Measurements from ENCODE around the gene MSI2. TPM values are rescaled to one million over a fixed set of nuclear protein-coding genes. Genes with fewer than 3 reads are reported as not detected.

The MSI2 gene
- total RNA-seq, 8 experiments from 2014 or later, result 33.0 to 114 (median 67.5) TPM

DNA sequence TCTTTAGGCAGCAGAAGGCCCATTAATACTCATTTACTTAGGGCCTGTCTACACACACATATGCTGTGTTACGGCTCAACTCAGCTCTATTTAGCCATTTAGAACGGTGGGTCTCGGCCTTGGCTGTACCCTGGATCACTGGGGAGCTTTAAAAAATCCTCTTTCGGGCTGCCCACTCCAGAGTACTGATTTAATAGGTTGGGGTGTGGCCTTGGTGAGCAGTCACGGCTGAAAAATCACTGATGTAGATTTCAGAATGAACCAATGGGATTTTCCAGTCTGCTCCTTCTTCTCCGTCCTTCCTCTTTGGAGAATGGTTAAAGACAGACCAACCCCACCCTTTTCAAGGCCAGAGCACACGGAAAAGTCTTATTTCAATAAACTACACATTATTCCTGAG, 265.3 kb downstream of the MSI2 start:
- 48 to 100% (median 67%) methylated on average over 1 to 7 of the region's 7 CpGs; no CpG with 5 or more reads in 3 of the 10 experiments for WGBS, 10 experiments

GRCh38 chr17:57522042-57523005, 266.0 kb downstream of the MSI2 start:
- no peak overlapping the region for H3K4me3 ChIP-seq
- in situ Hi-C loops (cut with MboI; ENCODE audit: low pct_unique_long_range_greater_than_20kb in 2 of 9, low sequenced_read_pairs in 9 of 9, unreplicated experiment in 9 of 9), result no loop called here
- ATAC-seq (replicated peaks in 6 of 8), result peak in 2 of 8 experiments; percentile 9 to 16
- peak overlapping the region; percentile 18 to 36 for H3K27ac ChIP-seq
- WGBS, 10 experiments, result 72 to 100% (median 93%) methylated on average over 1 to 5 of the region's 10 CpGs; no CpG with 5 or more reads in 3 of the 10 experiments
- H3K4me1 ChIP-seq (replicated peaks in 1 of 2), result peaks cover 83 to 88% of the 10 kb centered on the region in 2 donors

More for the DNA sequence above, 265.3 kb downstream of the MSI2 start:
- no peak for ATAC-seq (replicated peaks in 6 of 8)
- in situ Hi-C loops (cut with MboI; ENCODE audit: low pct_unique_long_range_greater_than_20kb in 2 of 9, low sequenced_read_pairs in 9 of 9, unreplicated experiment in 9 of 9), result no loop called here
- Histone ChIP-seq H3K4me3 (no peak overlapping the region), H3K4me1 (replicated peaks in 1 of 2) (peaks cover 83 to 88% of the 10 kb centered on the region in 2 donors), H3K27ac (peak overlapping the region in 1 of 2 donors; percentile 36)

- Histone ChIP-seq H3K4me1 (replicated peaks in 1 of 2) (peaks cover 81 to 88% of the 10 kb centered on the region in 2 donors), H3K27ac (no peak overlapping the region), H3K4me3 (no peak overlapping the region)
- 20 to 100% (median 83%) methylated on average over 1 to 6 of the region's 7 CpGs for WGBS, 10 experiments
- in situ Hi-C loops (cut with MboI; ENCODE audit: low pct_unique_long_range_greater_than_20kb in 2 of 9, low sequenced_read_pairs in 9 of 9, unreplicated experiment in 9 of 9), result no loop called here
- peak in 3 of 8 experiments; percentile 53 to 61 (median 59) for ATAC-seq (replicated peaks in 6 of 8)
Measured at GRCh38 chr17:57523926-57524632, 267.8 kb downstream of the MSI2 start.

DNA sequence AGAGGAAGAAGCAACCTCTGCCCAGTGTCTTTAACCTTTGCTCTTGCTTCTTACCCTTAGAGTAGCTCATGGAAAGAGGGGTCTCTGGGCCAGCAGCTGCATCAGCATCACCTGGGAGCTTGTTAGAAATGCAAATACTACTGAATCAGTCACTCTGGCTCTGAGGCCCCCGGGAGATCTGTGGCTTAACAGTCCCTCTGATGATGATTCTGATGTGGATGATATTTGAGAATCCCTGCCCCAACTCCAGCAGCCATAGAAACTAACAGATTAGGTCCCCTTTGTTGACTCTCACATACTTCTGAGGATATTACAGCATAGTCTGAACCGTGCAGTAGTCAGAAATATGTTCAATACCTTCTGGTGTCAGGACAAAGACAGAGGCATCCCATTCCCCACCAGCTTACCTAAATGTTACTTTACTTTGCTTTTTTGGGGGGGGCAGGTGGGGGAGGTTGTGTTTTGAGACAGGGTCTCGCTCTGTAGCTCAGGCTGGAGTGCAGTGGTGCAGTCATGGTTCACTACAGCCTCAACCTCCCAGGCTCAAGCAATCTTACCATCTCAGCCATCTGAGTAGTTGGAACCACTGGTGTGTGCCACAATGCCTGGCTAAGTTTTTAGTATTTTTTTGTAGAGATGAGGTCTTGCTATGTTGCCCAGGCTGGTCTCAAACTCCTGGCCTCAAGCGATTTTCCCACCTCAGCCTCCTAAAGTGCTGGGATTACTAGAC, 268.7 kb downstream of the MSI2 start:
- peak overlapping the region; percentile 72 to 78 for H3K27ac ChIP-seq
- peak in 1 of 8 experiments; percentile 53 for ATAC-seq (replicated peaks in 6 of 8)

DNA sequence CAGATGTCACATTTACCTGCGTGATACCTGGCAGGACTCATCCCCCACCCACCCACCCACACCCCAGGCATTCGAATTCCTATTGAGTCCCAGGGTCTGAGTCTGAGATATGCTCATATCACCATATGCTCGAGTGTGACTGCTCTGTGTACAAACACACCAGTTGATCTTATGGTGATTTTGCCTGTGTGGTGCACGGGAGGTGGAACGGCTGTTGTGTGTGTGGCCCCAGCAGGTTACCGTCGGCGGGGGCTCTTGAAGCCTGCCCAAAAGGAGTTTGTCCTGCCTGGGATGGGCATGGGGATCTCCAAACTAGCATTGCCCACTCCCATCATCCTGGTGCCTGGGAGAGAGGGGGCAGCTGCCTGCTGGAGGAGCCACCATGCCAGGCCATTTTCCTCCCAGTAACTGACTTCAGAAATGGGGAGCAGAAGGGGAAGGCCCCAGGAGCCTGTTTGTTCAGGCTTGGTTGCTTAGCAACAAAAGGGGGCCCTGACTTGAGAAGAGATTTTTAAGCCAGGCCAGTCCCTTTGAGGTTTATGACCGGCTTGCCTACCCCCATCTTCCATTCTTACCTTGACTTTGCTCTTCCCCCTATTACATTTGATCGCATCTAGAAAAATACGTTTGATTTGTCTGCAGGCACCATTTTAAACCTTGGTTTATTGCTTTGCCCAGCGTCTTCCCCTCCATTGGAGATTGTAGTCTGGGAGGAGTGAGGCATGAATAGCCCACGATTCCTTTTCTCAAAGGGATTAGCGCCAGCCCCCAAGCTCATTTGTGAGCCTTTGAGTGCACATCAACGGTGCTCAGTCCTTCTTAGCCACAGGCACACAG, 271.1 kb downstream of the MSI2 start:
- Histone ChIP-seq H3K4me3 (no peak overlapping the region), H3K27ac (peak overlapping the region; percentile 73 to 78), H3K4me1 (replicated peaks in 1 of 2) (peaks cover 81 to 85% of the 10 kb centered on the region in 2 donors)
- peak in 6 of 8 experiments; percentile 12 to 56 (median 48) for ATAC-seq (replicated peaks in 6 of 8)
- 0 to 94% (median 16%) methylated on average over 1 to 9 of the region's 15 CpGs; no CpG with 5 or more reads in 3 of the 10 experiments for WGBS, 10 experiments
- in situ Hi-C loops (cut with MboI; ENCODE audit: low pct_unique_long_range_greater_than_20kb in 2 of 9, low sequenced_read_pairs in 9 of 9, unreplicated experiment in 9 of 9), result no loop called here

More for the DNA sequence above, 268.7 kb downstream of the MSI2 start:
- WGBS, 10 experiments, result 20 to 100% (median 67%) methylated on average over 1 to 2 of the region's 4 CpGs; no CpG with 5 or more reads in 3 of the 10 experiments
- Histone ChIP-seq H3K4me1 (replicated peaks in 1 of 2) (peaks cover 84 to 88% of the 10 kb centered on the region in 2 donors), H3K4me3 (no peak overlapping the region)
- in situ Hi-C loops (cut with MboI; ENCODE audit: low pct_unique_long_range_greater_than_20kb in 2 of 9, low sequenced_read_pairs in 9 of 9, unreplicated experiment in 9 of 9), result no loop called here

DNA sequence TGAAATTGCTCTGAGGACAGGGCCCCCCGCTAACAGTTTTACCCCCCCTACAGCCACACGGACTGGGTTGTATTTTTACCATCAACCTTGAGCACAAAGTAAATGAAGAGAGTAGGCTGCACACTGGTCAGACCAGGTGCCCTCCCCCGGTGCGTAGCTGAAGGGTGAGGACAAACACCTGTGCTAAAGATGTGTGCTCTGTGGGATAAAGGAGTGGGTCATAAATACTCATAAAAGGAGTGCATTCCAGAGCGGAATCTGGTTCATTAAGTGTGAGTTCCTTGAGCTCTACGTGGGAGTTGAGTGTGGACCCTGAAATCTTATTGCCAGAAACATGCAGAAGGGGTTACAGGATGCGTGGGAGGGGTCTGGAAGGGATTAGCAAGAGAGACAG, 271.7 kb downstream of the MSI2 start:
- 8 to 77% (median 39%) methylated on average over 2 to 6 of the region's 7 CpGs; no CpG with 5 or more reads in 4 of the 10 experiments for WGBS, 10 experiments
- Histone ChIP-seq H3K27ac (peak overlapping the region; percentile 73 to 78), H3K4me1 (replicated peaks in 1 of 2) (peaks cover 77 to 88% of the 10 kb centered on the region in 2 donors), H3K4me3 (no peak overlapping the region)
- in situ Hi-C loops (cut with MboI; ENCODE audit: low pct_unique_long_range_greater_than_20kb in 2 of 9, low sequenced_read_pairs in 9 of 9, unreplicated experiment in 9 of 9), result no loop called here
- ATAC-seq (replicated peaks in 6 of 8), result peak in 1 of 8 experiments; percentile 14

GRCh38 chr17:57530026-57530425, 273.7 kb downstream of the MSI2 start:
- in situ Hi-C loops (cut with MboI; ENCODE audit: low pct_unique_long_range_greater_than_20kb in 2 of 9, low sequenced_read_pairs in 9 of 9, unreplicated experiment in 9 of 9), result no loop called here
- ATAC-seq (replicated peaks in 6 of 8), result peak in 2 of 8 experiments; percentile 22 to 55
- H3K4me1 ChIP-seq (replicated peaks in 1 of 2), result peaks cover 63 to 77% of the 10 kb centered on the region in 2 donors
- WGBS, 10 experiments, result 0 to 67% (median 42%) methylated on average over 1 to 3 of the region's 3 CpGs; no CpG with 5 or more reads in 4 of the 10 experiments
- peak overlapping the region in 1 of 2 donors; percentile 17 for H3K27ac ChIP-seq
- no peak overlapping the region for H3K4me3 ChIP-seq

- ATAC-seq (replicated peaks in 6 of 8), result peak in 1 of 8 experiments; percentile 19
- Histone ChIP-seq H3K4me3 (no peak overlapping the region), H3K4me1 (replicated peaks in 1 of 2) (peaks cover 63 to 77% of the 10 kb centered on the region in 2 donors), H3K27ac (peak overlapping the region in 1 of 2 donors; percentile 17)
- WGBS, 10 experiments, result 33 to 86% (median 83%) methylated on average over 1 to 4 of the region's 4 CpGs; no CpG with 5 or more reads in 5 of the 10 experiments
- in situ Hi-C loops (cut with MboI; ENCODE audit: low pct_unique_long_range_greater_than_20kb in 2 of 9, low sequenced_read_pairs in 9 of 9, unreplicated experiment in 9 of 9), result no loop called here
Measured at GRCh38 chr17:57530508-57530907, 274.2 kb downstream of the MSI2 start.

DNA sequence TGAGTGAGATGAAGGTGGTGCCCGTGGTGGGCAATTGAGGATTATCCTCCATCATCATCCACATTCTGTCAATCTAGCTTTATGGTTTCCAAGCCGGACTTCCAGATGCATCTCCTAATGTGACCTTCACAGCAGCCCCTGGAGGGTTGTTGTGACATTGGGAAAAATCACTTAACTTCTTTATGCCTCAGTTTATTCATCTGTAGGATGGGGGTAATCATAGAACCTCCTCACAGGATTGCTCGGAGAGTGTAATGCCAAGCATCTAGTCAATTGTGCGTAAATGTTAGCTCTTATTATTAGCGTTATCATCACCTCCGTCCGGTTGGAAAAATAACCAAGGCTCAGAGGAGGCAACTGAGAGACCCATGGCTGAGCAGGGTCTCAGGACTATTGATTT, 274.8 kb downstream of the MSI2 start:
- peaks cover 59 to 75% of the 10 kb centered on the region in 2 donors for H3K4me1 ChIP-seq (replicated peaks in 1 of 2)
- H3K27ac ChIP-seq, result no peak overlapping the region
- 85 to 100% (median 96%) methylated on average over 1 to 5 of the region's 7 CpGs; no CpG with 5 or more reads in 3 of the 10 experiments for WGBS, 10 experiments

DNA sequence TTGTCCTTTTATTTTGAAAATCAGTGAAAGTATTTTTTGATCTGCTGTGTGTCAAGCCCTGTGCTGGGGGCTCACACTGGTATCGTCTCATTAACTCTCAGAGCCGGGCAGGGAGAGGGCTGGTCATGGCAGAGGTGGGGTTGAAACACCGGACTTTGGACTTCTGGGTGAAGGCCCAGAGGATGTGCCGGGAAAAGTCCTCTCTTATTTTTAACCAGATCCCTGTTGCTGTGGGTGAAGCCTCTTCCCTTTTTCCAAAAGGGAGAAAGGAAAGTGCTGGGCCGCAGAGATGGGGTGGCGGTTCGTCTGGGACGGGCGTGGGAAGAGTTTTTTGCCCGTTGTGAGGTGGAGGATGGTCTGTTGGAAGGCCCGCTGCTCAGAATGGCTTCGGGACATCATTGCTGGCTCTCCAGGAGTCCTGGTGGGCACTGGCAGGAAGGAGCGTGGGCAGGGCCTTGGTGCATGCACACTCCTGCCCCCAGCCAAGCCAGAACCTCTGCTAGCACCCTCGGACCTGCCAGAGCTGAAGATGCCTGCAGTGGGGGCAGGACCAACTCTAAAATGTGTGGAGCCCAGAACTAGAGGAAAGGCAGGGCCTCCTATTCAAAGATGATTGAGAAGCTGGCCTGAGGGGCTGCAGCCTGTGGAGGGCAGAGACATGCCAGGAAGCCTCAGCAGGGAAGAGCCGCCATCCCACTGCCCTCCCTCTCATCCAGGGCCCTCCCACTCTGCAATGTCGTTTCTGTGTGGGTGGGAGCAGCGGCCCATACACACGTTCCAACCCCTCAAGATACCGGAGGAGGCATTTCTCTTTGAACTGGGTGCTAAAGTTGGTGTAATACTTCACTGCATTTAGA, 275.6 kb downstream of the MSI2 start:
- Histone ChIP-seq H3K4me1 (replicated peaks in 1 of 2) (peaks cover 59 to 75% of the 10 kb centered on the region in 2 donors), H3K27ac (no peak overlapping the region)
- ATAC-seq (replicated peaks in 6 of 8), result peak in 6 of 8 experiments; percentile 24 to 37 (median 28)

More for the DNA sequence above, 274.8 kb downstream of the MSI2 start:
- in situ Hi-C loops (cut with MboI; ENCODE audit: low pct_unique_long_range_greater_than_20kb in 2 of 9, low sequenced_read_pairs in 9 of 9, unreplicated experiment in 9 of 9), result no loop called here
- no peak for ATAC-seq (replicated peaks in 6 of 8)
- H3K4me3 ChIP-seq, result no peak overlapping the region

DNA sequence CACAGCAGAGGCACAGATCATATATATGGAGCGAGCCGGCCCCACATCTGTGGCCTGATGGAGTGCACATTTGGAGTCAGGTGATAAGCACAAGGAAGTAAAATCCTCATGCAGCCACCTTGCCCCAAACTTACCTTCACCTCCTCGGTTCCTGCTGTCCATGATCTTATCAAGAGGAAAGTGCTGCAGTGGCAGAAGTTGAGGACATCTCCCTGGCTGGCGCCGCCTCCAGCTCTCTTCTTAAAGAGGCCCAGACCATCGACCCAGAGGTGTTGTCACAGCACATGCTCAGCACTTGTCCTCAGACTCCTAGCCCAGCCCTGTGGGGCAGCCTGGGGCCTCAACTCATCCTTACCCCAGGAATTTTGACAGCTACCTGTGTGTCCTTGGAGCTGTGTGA, 276.2 kb downstream of the MSI2 start:
- no peak for ATAC-seq (replicated peaks in 6 of 8)
- no peak overlapping the region for H3K4me3 ChIP-seq
- 92 to 100% (median 100%) methylated on average over 2 to 4 of the region's 6 CpGs; no CpG with 5 or more reads in 7 of the 10 experiments for WGBS, 10 experiments
- peaks cover 59 to 75% of the 10 kb centered on the region in 2 donors for H3K4me1 ChIP-seq (replicated peaks in 1 of 2)
- H3K27ac ChIP-seq, result no peak overlapping the region
- in situ Hi-C loops (cut with MboI; ENCODE audit: low pct_unique_long_range_greater_than_20kb in 2 of 9, low sequenced_read_pairs in 9 of 9, unreplicated experiment in 9 of 9), result no loop called here

More for the DNA sequence above, 275.6 kb downstream of the MSI2 start:
- no peak overlapping the region for H3K4me3 ChIP-seq
- WGBS, 10 experiments, result 50 to 100% (median 82%) methylated on average over 1 to 14 of the region's 19 CpGs; no CpG with 5 or more reads in 1 of the 10 experiments
- in situ Hi-C loops (cut with MboI; ENCODE audit: low pct_unique_long_range_greater_than_20kb in 2 of 9, low sequenced_read_pairs in 9 of 9, unreplicated experiment in 9 of 9), result no loop called here

All from motor neuron (in vitro differentiated cells).